Calu3 (cell line): ENCODE results near the gene CDH3. TPM values are rescaled to one million over a fixed set of nuclear protein-coding genes. Genes with fewer than 3 reads are reported as not detected.

ENCODE experiments used
- BruUV-seq: library from RNA; stranded (reverse); fragments of 400-500 nt; replicated peaks from 2 replicates; lab custom pipeline; 2021; lab: Mats Ljungman, UMichigan
- CTCF ChIA-PET: fragments of 300-600 bp; sonication (Branson Sonifier 250); formaldehyde crosslinking; loops from one replicate; lab custom pipeline; 2022; ENCODE audit warnings: antibody characterized with exemption; lab: Charles Lee
- DNase-seq: peaks from one replicate; pipeline ENCODE4 v3.0.0; 2022
- H3K27ac Mint-ChIP-seq: one replicate; pipeline ENCODE4 v1.8.0; 2022; ENCODE audit warnings: mixed read lengths; ENCODE audit not compliant: unreplicated experiment
- H3K27me3 Mint-ChIP-seq: one replicate; pipeline ENCODE4 v1.8.0; 2022; ENCODE audit warnings: mixed read lengths; ENCODE audit not compliant: unreplicated experiment
- H3K36me3 Mint-ChIP-seq: one replicate; pipeline ENCODE4 v1.8.0; 2022; ENCODE audit warnings: mild to moderate bottlenecking, moderate library complexity, mixed read lengths; ENCODE audit not compliant: insufficient read depth, unreplicated experiment
- H3K4me1 Mint-ChIP-seq: one replicate; pipeline ENCODE4 v1.8.0; 2022; ENCODE audit warnings: mild to moderate bottlenecking, low read depth, mixed read lengths; ENCODE audit not compliant: unreplicated experiment
- H3K4me3 Mint-ChIP-seq: one replicate; pipeline ENCODE4 v1.8.0; 2022; ENCODE audit warnings: mild to moderate bottlenecking, low read depth, moderate library complexity, mixed read lengths; ENCODE audit not compliant: unreplicated experiment
- H3K9me3 Mint-ChIP-seq: one replicate; pipeline ENCODE4 v1.8.0; 2022; ENCODE audit warnings: low read depth, mixed read lengths; ENCODE audit not compliant: unreplicated experiment
- CTCF ChIP-seq: fragments of 200-600 bp; IDR thresholded peaks from one replicate; pipeline ENCODE4 v1.8.0; 2022; ENCODE audit warnings: antibody characterized with exemption; ENCODE audit not compliant: unreplicated experiment
- intact Hi-C: fragments of 100-400 bp; cut with micrococcal nuclease; formaldehyde crosslinking; loops from one replicate; pipeline ENCODE4 v1.10.0; 2022; ENCODE audit not compliant: unreplicated experiment
- total RNA-seq: library from RNA; stranded (reverse); gene quantifications from 2 replicates; pipeline ENCODE4 v1.2.3, GENCODE V29; 2022

CDH3 gene
- total RNA-seq, 1 experiment from 2014 or later, result 41.7 TPM

- CTCF ChIA-PET, result interaction anchor here (0.8 kb wide), 2 partner anchors 98 to 114 kb away, joined by 3 read pairs; no protein-coding TSS in a partner anchor
- no TSS peak for BruUV-seq
- Mint-ChIP-seq H3K9me3 (no peaks in the 10 kb centered on the region), H3K27me3 (no peaks in the 10 kb centered on the region), H3K36me3 (no peaks in the 10 kb centered on the region), H3K4me3 (no peak overlapping the region), H3K4me1 (no peaks in the 10 kb centered on the region), H3K27ac (no peak overlapping the region)
- intact Hi-C loops, result no loop called here
- no peak for DNase-seq
- TF ChIP-seq CTCF, result no peak
Measured at GRCh38 chr16:68626557-68626956, 18.6 kb upstream of the CDH3 start.

GRCh38 chr16:68627951-68628425 is 17.1 kb upstream of the CDH3 start:
- CTCF ChIA-PET, result interaction anchor here (0.6 kb wide), 1 partner anchor 408 kb away, joined by 3 read pairs; no protein-coding TSS in a partner anchor
- H3K9me3 Mint-ChIP-seq, result no peaks in the 10 kb centered on the region
- no peaks in the 10 kb centered on the region for H3K36me3 Mint-ChIP-seq
- H3K27me3 Mint-ChIP-seq, result no peaks in the 10 kb centered on the region
- TF ChIP-seq CTCF, result no peak
- BruUV-seq, result no TSS peak
- no peak overlapping the region for H3K4me3 Mint-ChIP-seq
- H3K27ac Mint-ChIP-seq, result no peak overlapping the region
- no peak for DNase-seq
- H3K4me1 Mint-ChIP-seq, result no peaks in the 10 kb centered on the region
- intact Hi-C loops, result no loop called here

- CTCF ChIA-PET, result no interaction called here
- Mint-ChIP-seq H3K4me3 (no peak overlapping the region), H3K4me1 (no peaks in the 10 kb centered on the region), H3K36me3 (no peaks in the 10 kb centered on the region), H3K27ac (no peak overlapping the region), H3K9me3 (no peaks in the 10 kb centered on the region), H3K27me3 (no peaks in the 10 kb centered on the region)
- no peak for DNase-seq
- intact Hi-C loops, result no loop called here
- TF ChIP-seq CTCF, result no peak
- no TSS peak for BruUV-seq
Measured at GRCh38 chr16:68629351-68629910, 15.7 kb upstream of the CDH3 start.

- Mint-ChIP-seq H3K9me3 (peaks cover 2% of the 10 kb centered on the region), H3K27me3 (no peaks in the 10 kb centered on the region), H3K4me1 (peaks cover 24% of the 10 kb centered on the region), H3K27ac (peak overlapping the region; percentile 3), H3K4me3 (peak overlapping the region; percentile 13), H3K36me3 (peaks cover 9% of the 10 kb centered on the region)
- no TSS peak for BruUV-seq
- intact Hi-C loops, result no loop called here
- no peak for TF ChIP-seq CTCF
- DNase-seq, result peak; percentile 43
- CTCF ChIA-PET, result interaction anchor here (0.5 to 2.2 kb wide), 6 partner anchors 13 to 760 kb away, joined by 4 to 10 read pairs (median 4); no protein-coding TSS in a partner anchor
Measured at GRCh38 chr16:68636064-68636560, 9.0 kb upstream of the CDH3 start.
